ENCODE measurements around the gene NKX6-1.

The NKX6-1 gene

GRCh38 chr4:84498935-84499623, at the start of gene NKX6-1:
TSS of gene NKX6-1 (minus strand) at chr4:84499292. CDS start at chr4:84498228, 1,064 bp downstream.
- DNase-seq (ENCODE audit: extremely low read depth in 1 of 2, low read depth in 1 of 2) = no peak

DNA sequence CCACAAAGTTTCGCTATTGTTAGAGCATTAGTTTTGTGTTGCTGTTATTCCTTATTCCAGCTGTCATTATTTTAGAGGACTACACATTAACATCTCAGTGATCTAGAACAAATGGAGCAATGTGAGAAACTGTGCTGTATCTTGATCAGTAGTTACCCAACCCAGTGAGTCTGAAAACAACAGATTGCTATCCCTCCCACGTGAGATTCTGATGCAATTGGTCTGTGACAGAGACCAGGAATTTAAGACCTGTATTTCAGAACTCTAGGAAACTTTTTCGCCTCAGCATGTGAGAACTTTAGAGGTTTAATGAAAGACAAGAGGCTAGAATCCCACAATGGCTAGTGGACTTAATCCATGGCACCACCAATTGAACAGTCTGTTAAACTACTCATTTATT, 48.1 kb upstream of the NKX6-1 start:
- no peak for DNase-seq (ENCODE audit: extremely low read depth in 1 of 2, low read depth in 1 of 2)

- DNase-seq (ENCODE audit: extremely low read depth in 1 of 2, low read depth in 1 of 2) = no peak
Measured at GRCh38 chr4:84545093-84545492, 46.0 kb upstream of the NKX6-1 start.

DNA sequence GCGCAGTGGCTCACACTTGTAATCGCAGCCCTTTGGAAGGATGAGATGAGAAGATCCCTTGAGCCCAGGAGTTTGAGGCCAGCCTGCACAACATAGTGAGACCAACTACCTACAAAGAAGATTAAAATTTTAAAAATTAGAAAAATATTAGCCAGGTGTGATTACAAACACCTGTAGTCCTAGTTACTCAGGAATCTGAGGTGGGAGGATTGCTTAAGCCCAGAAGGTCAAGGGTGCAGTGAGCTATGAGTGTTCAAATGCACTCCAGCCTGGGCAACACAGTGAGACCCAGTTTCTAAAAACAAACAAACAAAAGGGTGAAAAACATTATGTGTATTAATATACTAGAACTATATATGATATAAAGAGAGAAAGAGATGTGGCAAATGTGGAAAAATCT, 36.8 kb upstream of the NKX6-1 start:
- no peak for DNase-seq (ENCODE audit: extremely low read depth in 1 of 2, low read depth in 1 of 2)

DNA sequence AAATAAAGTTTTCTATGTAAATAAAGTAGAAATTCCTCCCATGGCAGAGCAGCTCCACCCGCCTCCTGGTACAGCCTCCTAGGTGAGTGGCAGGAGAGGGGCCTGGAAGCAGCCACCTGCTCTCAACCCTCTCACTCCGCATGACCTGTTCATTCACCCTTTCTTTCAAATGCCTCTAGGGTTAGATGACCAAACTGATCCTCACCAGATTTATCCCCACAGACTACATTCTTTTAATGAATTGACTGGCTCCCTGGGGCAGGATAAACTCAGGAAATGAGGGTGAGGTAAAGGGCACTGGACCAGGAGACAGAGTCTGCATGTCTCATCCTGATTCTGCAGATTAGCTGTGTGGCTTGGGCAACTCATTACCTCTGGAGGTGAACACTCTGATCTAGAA, 32.6 kb upstream of the NKX6-1 start:
- no peak for DNase-seq (ENCODE audit: extremely low read depth in 1 of 2, low read depth in 1 of 2)

DNA sequence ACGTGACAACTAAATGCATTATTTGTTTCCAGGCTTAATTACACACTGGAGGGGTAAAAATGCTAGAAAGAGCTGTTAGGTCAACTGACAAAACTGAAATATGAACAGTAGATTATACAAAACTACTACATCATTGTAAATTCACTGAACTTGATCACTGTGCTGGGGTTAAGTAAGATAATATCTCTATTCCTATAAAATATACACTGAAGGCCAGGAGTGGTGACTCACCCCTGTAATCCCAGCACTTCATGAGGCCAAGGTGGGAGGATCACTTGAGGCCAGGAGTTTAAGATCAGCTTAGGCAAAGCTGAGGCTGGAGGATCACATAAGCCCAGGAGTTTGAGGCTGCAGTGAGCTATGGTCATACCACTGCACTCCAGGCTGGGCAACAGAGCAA, 31.8 kb upstream of the NKX6-1 start:
- no peak for DNase-seq (ENCODE audit: extremely low read depth in 1 of 2, low read depth in 1 of 2)

GRCh38 chr4:84530454-84530853, 31.4 kb upstream of the NKX6-1 start:
- DNase-seq (ENCODE audit: extremely low read depth in 1 of 2, low read depth in 1 of 2) = no peak

DNA sequence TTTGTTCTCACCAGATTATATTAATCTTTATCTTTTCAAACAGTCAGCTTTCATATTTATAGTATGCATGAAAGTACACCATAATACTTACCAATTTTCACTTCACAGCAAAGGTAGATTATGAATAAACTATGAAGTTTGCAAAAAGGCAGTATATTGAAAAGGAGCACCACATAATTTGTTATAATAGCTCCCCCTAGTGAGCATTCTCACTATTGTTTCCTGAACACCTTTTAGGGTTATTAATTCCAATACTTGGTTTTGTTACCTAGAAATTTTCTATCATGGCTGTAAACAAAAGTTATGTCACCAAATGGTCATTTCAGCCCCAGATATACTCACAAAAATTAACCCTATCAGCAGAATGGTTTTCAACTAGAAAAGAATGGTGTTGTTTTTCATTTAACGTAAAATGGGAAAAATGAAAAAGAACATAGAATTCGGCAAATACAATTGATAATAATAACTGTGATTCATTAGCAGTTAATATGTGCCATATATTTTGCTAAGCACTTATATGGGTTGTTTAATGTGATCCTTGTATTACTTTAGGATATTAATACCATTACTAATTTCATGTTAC, 30.2 kb upstream of the NKX6-1 start:
- no peak for DNase-seq (ENCODE audit: extremely low read depth in 1 of 2, low read depth in 1 of 2)

DNA sequence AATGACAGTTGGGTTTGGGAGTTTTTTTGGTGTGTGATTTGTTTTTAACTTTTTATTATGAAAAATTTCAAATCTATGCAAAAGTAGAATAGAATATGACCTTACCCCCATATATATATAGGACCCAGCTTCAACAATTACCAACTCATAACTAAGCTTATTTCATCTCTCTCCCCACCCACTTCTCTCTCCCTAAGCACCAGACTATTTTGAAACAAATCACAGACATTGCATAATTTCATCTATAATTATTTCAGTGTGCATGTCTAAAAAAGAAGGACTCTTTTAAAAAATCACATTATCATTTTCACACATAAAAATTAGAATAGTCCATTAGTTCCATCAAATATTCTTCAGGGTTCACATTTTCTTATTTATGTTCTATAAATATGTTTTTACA, 28.3 kb upstream of the NKX6-1 start:
- no peak for DNase-seq (ENCODE audit: extremely low read depth in 1 of 2, low read depth in 1 of 2)

DNA sequence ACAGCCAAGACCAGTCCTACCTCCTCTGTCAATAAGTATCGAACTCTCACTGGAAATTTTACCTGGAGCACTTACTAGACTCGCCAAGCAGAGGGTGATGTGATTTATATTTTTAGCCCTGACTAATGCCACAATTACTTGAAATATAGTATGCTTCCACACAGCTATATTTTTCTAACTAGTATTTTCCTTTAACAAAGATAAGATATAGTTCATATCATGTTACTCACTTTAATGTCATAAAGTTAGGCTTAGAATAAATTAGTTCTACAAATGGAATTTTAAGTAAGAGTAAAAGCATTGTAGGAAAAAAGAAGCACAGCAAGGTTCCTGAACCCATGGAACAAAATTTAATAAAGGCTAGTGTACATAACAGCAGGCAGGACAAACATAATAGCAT, 16.0 kb upstream of the NKX6-1 start:
- DNase-seq (ENCODE audit: extremely low read depth in 1 of 2, low read depth in 1 of 2) = no peak

GRCh38 chr4:84512277-84512676, 13.2 kb upstream of the NKX6-1 start:
- DNase-seq (ENCODE audit: extremely low read depth in 1 of 2, low read depth in 1 of 2) = no peak

- DNase-seq (ENCODE audit: extremely low read depth in 1 of 2, low read depth in 1 of 2) = no peak
Measured at GRCh38 chr4:84511703-84512102, 12.6 kb upstream of the NKX6-1 start.

DNA sequence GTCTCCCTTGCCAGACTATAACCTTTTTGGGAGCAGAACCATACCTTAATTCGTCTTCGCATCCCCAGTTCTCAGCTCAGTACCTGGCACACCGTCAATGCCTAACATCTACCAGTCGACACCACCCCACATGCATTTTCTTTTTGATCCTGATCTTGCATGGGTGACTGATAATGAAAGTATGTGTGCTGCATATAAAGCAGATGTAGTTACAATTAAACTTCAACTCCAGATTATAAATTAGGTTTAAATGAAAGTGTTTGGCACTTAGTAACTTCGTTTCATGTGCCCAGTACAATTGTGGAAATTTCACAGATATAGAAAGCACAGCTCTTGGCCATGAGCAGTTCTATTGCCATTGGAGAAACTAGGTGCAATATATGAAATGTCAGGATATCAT, 8.8 kb upstream of the NKX6-1 start:
- no peak for DNase-seq (ENCODE audit: extremely low read depth in 1 of 2, low read depth in 1 of 2)

- no peak for DNase-seq (ENCODE audit: extremely low read depth in 1 of 2, low read depth in 1 of 2)
Measured at GRCh38 chr4:84504821-84505220, 5.7 kb upstream of the NKX6-1 start.

DNA sequence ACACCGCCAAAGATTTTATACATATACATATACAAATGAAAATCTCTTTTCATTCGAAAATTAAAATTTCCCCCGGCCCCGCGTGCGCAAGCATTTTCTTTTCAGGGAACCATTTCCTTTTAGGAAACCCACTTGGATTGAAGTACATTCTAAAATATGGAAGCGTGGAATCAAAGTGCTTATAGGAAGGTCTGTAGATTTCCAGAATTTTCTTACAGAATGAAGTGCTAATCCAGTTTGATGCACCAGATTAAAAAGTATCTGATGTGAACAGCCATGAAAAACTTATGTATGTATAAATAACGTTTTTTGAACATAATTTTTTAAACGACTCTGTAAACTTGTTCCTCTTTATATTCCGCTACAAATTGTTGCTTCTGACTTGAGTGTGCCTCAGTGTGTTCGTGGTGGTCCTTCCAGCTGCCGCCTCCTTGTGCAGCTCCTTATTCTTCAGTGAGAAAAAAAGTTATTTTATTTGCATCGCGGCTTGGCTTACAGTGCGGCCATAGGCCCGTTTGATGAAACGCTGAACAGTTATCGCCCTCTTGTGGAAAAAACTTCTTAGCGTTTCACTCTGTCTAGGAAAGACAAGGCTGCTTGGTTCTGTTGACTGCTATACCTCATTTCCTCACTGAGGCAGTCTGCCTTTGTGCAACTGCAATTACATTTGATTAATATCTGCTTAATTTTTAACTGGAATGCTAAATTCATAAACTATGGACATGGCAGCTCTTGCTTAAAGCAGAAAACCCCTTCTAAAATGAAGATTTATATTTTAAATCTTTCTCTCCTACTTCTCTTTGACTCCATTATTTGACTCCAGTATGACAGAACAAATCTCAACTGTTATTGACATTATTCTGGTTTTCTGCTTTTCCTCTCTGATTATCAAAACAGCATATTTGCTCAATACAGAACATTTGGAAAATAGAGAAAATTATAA, 4.7 kb upstream of the NKX6-1 start:
- no peak for DNase-seq (ENCODE audit: extremely low read depth in 1 of 2, low read depth in 1 of 2)

DNA sequence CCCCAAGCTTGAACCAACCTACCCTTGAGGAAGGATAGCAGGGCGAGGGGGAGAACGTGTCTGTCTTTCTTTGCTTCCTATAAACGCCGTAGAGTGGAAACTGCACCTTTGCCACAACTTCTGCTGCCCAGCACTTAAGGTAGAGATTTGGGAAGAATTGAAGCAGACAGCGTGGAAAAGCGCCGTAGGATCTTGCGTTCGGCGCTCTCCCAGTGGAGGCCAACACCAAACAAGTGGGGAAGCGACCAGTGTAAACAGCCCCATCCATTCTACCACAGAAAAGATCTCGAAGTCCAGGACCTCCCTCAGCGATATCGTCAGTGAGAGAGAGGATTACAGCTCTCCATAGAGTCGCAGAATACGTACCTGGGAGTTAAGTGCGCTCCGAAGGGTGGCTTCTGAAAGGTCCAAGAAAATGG, 3.9 kb upstream of the NKX6-1 start:
- no peak for DNase-seq (ENCODE audit: extremely low read depth in 1 of 2, low read depth in 1 of 2)

DNA sequence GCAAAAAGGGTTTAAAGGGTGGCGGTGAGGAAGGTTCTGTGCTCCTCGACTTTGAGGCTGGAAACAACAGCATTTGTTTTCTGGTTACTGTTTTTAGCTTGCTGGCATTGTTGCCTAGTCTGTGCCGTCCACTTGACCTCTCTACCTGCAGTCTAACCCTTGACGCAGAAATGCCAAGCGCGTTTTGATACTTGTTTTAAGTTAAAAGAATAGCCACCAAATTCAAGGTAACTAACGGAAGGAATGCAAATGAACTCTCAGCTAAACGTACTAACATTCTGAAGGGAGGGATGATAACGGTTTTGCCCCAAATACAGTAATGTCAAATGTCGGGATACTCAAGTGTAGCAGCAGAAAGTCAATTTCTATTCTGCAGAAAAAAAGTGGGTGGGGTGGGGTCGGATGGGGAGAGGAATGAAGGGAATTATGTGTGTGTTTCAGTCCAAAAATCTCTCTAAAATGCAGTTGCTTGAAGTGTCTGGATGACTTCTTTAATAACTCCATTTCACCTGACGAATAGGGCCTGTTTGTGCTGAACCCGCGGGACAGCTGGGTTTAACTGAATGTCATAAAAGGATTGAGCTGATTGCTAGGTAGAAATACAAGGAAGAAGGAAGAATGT, 3.4 kb upstream of the NKX6-1 start:
- DNase-seq (ENCODE audit: extremely low read depth in 1 of 2, low read depth in 1 of 2) = no peak

DNA sequence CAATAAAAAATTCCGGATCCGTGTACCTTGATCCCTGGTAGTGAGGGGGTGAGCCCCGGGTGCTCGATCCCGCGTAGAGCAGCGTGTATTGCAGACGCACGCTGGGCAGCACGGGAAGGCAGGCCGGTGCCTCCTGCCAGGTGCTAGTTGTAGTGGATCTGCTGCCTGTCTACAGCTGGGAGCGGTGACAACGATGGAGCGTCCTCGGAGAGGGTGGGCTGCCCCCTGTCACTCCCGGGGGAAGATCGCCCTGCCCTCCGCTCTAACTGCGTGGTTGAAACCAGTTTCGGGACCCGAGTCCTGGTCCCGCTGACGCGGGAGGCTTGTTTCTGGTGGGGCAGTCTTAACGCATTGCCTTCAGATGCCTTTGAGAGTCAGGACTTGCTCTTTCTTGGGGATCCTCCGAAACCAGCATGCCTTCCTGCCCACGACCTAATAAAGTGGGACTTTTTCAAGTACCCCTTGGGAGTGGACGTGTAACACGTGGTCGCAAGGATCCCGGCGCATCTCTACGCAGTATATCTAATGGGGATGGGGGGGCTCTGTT, 2.7 kb upstream of the NKX6-1 start:
- DNase-seq (ENCODE audit: extremely low read depth in 1 of 2, low read depth in 1 of 2) = no peak

GRCh38 chr4:84501202-84501503, 2.1 kb upstream of the NKX6-1 start:
- DNase-seq (ENCODE audit: extremely low read depth in 1 of 2, low read depth in 1 of 2) = no peak

DNA sequence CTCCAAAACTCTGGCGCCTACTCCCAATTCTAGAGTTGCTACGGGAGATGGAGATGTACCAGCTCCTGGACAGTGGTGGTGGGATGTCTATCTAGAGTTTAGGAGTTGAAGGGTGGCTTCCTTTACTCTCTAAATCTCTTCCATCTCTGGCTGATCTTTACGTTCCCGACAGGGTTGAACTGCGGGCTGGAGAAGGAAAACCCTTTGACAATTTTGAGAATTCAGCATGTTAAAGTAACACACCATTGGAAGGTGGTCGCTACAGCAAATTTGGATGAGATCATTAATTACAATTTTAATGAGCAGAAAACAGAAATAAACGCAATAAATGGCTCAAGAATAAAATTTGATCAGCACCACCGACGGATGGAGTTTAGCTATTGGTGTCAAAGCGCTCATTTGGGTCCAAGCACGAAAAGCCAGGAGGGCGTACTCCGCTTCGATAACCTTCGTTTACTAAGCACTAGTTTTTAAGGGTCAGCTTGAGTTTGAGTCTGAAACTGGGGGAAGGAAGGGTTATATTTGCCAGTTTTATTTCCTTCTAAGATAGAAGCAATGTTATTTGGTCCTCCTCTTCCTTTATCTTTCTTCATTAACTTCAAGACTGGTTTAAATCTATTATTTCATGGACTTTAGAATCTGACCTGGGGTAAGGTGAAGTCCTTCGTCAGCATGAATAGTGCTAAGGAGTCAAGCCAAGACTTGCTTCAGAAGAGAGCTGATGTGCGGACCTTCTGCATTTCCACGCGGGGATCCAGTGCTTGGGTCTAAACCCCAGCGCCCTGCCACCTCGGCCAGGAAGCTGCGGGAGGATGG, 1.5 kb upstream of the NKX6-1 start:
- no peak for DNase-seq (ENCODE audit: extremely low read depth in 1 of 2, low read depth in 1 of 2)

DNA sequence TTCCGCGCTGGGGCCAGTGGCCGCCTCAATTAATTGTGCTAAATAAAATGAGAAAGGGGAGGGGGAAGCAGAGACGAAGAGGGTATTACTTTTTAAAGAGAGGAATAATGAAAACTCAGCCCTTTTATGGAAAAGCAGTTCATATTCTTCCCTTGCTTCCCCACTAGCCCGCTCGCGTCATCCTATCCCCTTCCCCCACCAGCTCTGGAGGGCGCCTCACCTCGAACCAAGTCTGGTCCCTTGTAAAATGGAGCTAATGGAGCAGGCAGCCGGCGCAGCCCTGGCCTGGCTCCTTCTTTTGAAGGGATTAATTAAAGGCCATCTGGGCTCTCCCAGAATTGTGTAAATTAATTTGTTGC, 511 bp upstream of the NKX6-1 start:
- no peak for DNase-seq (ENCODE audit: extremely low read depth in 1 of 2, low read depth in 1 of 2)

Measured in stimulated activated CD8-positive, alpha-beta memory T cell treated with anti-CD3 and anti-CD28 coated beads, Interleukin-7, amount 100 ng/mL, for 48 hours (primary cell).